Thoracic aorta (tissue), 2 donors: ENCODE measurements around the gene SH2D1B. TPM values are rescaled to one million over a fixed set of nuclear protein-coding genes. Genes with fewer than 3 reads are reported as not detected.

ENCODE experiments used
- ATAC-seq: fragments of 150-250 bp; one replicate; pipeline ENCODE4 v1.8.0; 2017; ENCODE audit warnings: low read depth; ENCODE audit not compliant: insufficient number of reproducible peaks, low FRiP score
- DNase-seq: peaks from one replicate; pipeline ENCODE4 v3.0.0-alpha.2; 2020; ENCODE audit warnings: low spot score
- H3K27ac ChIP-seq, 2 donors: fragments of 200-600 bp; sonication (generic); 1 replicate in 1 of 2; 2 replicates in 1 of 2; pipeline ENCODE4 v1.5.1; 2016; ENCODE audit warnings: mild to moderate bottlenecking in 2 of 2, moderate library complexity in 2 of 2
- H3K27me3 ChIP-seq: fragments of 200-600 bp; sonication (generic); replicated peaks from 2 replicates; pipeline ENCODE4 v1.6.0; 2016; ENCODE audit warnings: mild to moderate bottlenecking; ENCODE audit not compliant: insufficient read depth
- H3K36me3 ChIP-seq: fragments of 200-600 bp; sonication (generic); one replicate; pipeline ENCODE4 v1.5.1; 2016
- H3K4me1 ChIP-seq, 2 donors: fragments of 200-600 bp; sonication (generic); 1 replicate in 1 of 2; 2 replicates in 1 of 2; pipeline versions ENCODE4 v1.5.1 to v1.6.0; 2016; ENCODE audit warnings: low read depth in 2 of 2, mild to moderate bottlenecking in 1 of 2; ENCODE audit not compliant: control insufficient read depth in 1 of 2
- H3K4me3 ChIP-seq: fragments of 200-600 bp; sonication (generic); 2 replicates; pipeline ENCODE4 v1.5.1; 2016; ENCODE audit warnings: mild to moderate bottlenecking
- H3K9me3 ChIP-seq: fragments of 200-600 bp; sonication (generic); 2 replicates; pipeline ENCODE4 v1.5.1; 2016
- CTCF ChIP-seq: fragments of 200-600 bp; sonication (generic); IDR thresholded peaks from one replicate; pipeline ENCODE4 v1.5.1; 2019; ENCODE audit warnings: antibody characterized with exemption
- total RNA-seq, 2 donors: library from RNA; depleted of rRNA; stranded (reverse); fragments of >200 nt; gene quantifications; one replicate each; pipeline versions ENCODE4 v1.1.0 to v1.2.3, GENCODE V29; 2016

SH2D1B gene
- total RNA-seq, 2 donors from 2014 or later = 0.68 TPM; not detected in 1

- ATAC-seq (no peak), DNase-seq (no peak)
- Histone ChIP-seq H3K27me3 (no peaks in the 10 kb centered on the region), H3K9me3 (no peaks in the 10 kb centered on the region), H3K27ac (no peak overlapping the region), H3K4me1 (no peaks in the 10 kb centered on the region), H3K36me3 (no peaks in the 10 kb centered on the region), H3K4me3 (no peak overlapping the region)
- no peak for TF ChIP-seq CTCF
Observed at GRCh38 chr1:162365284-162366020, 46.5 kb downstream of the SH2D1B start.

GRCh38 chr1:162364498-162364897 is 47.4 kb downstream of the SH2D1B start:
- DNase-seq (no peak), ATAC-seq (no peak)
- no peak for TF ChIP-seq CTCF
- Histone ChIP-seq H3K36me3 (no peaks in the 10 kb centered on the region), H3K9me3 (no peaks in the 10 kb centered on the region), H3K27me3 (no peaks in the 10 kb centered on the region), H3K27ac (no peak overlapping the region), H3K4me1 (no peaks in the 10 kb centered on the region), H3K4me3 (no peak overlapping the region)

DNA sequence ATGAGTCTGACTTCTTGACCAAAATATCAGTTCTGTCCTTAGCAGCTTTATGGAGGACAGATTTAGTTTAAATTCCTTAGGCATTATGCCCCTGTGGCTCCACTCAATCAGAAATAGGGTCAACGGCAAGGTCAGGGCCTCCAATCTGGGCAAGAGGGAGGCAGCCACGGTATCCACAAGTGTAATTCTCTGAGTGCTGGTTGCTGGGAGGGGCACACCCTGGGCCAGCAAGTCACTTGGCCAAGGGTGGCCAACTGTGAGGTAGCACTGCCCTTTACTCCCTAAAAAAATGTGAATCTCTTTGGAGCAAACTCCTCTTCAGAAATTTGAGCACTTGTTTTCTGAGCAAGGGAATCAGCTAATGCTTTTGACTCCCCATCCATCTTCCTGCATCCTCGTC is 48.1 kb downstream of the SH2D1B start:
- Histone ChIP-seq H3K9me3 (no peaks in the 10 kb centered on the region), H3K4me3 (no peak overlapping the region), H3K4me1 (no peaks in the 10 kb centered on the region), H3K27ac (no peak overlapping the region), H3K27me3 (no peaks in the 10 kb centered on the region), H3K36me3 (no peaks in the 10 kb centered on the region)
- DNase-seq (no peak), ATAC-seq (no peak)
- TF ChIP-seq CTCF = no peak

DNA sequence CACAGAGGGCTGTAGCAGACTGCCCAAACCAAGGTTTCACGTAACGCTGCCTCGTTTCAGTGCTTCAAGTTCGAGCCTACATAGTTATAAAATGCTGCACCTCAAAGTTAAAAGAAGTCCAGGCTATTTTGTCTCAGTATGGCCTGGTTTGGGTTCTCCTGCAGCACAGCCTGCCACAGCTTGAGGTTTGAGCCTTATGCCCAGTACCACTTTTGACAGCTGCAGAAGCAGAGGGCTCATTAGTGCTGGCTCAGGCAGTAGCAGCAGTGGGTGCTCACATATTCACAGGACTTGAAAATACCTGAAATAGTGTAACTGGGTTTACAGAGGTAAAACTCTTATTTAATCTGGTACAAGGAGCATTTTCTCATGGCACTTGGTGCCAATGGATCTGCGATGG is 50.6 kb downstream of the SH2D1B start:
- TF ChIP-seq CTCF = no peak
- Histone ChIP-seq H3K9me3 (no peaks in the 10 kb centered on the region), H3K27me3 (no peaks in the 10 kb centered on the region), H3K4me3 (no peak overlapping the region), H3K36me3 (no peaks in the 10 kb centered on the region), H3K27ac (no peak overlapping the region), H3K4me1 (no peaks in the 10 kb centered on the region)
- ATAC-seq = no peak
- DNase-seq = no peak

DNA sequence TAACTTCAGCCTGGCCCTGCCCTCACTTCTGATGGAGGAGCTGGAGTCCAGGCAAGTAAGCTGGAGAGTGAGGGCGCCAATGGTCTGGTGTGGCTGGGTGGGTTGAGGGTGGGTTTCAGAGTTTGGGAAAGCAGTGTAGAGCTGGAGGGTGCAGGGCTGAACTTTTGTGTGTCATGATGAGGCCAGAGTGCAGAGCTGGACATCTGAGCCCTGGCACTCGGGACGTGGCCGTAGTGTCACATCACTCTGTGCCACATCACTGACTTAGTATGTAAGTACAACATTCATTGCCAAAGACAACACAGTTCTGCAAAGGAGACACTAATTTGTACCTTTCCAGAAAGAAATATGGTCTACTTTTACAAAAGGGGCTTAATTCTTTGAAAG is 51.1 kb downstream of the SH2D1B start:
- H3K9me3 ChIP-seq = no peaks in the 10 kb centered on the region
- no peaks in the 10 kb centered on the region for H3K27me3 ChIP-seq
- TF ChIP-seq CTCF = no peak
- H3K27ac ChIP-seq = no peak overlapping the region
- no peak for ATAC-seq
- no peaks in the 10 kb centered on the region for H3K4me1 ChIP-seq
- no peak overlapping the region for H3K4me3 ChIP-seq
- DNase-seq = no peak
- H3K36me3 ChIP-seq = no peaks in the 10 kb centered on the region
